ENCODE measurements around the gene CERKL. TPM values are rescaled to one million over a fixed set of nuclear protein-coding genes. Genes with fewer than 3 reads are reported as not detected.

Gene CERKL
- total and polyA plus RNA-seq, 12 donors: 0.03 TPM; not detected in 11

DNA sequence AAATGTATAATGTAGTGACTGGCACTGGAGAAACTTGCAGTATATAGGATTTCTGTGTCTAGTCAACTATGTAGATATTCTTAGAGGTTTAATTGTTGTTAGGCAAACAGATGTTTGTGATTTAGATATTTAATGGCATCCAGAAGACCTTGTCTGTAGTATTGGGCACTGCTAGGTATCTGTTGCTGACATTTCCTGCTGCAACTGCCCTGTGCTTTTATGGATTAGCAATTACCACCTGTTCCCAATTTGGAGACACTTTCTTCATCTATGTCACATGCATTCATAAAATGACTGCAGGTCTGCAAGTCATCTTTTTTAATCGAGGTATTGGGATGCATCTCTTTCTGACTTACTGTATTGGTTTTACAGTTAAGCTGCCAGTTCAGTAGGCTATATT, 128.5 kb downstream of the CERKL start:
- no peaks in the 10 kb centered on the region for H3K27me3 ChIP-seq
- WGBS, 4 donors: 69 to 89% (median 73%) methylated on average over 1 of the region's 1 CpG
- H3K27ac ChIP-seq: no peak overlapping the region
- TF ChIP-seq, protein P1, sequence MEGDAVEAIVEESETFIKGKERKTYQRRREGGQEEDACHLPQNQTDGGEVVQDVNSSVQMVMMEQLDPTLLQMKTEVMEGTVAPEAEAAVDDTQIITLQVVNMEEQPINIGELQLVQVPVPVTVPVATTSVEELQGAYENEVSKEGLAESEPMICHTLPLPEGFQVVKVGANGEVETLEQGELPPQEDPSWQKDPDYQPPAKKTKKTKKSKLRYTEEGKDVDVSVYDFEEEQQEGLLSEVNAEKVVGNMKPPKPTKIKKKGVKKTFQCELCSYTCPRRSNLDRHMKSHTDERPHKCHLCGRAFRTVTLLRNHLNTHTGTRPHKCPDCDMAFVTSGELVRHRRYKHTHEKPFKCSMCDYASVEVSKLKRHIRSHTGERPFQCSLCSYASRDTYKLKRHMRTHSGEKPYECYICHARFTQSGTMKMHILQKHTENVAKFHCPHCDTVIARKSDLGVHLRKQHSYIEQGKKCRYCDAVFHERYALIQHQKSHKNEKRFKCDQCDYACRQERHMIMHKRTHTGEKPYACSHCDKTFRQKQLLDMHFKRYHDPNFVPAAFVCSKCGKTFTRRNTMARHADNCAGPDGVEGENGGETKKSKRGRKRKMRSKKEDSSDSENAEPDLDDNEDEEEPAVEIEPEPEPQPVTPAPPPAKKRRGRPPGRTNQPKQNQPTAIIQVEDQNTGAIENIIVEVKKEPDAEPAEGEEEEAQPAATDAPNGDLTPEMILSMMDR (IDR thresholded peaks at IDR 0.05): no peak
- no peak for TF ChIP-seq POLR2A (IDR thresholded peaks at IDR 0.05)
- no peak overlapping the region for H3K4me3 ChIP-seq
- H3K9me3 ChIP-seq (replicated peaks in 1 of 3): no peaks in the 10 kb centered on the region
- intact Hi-C loops (cut with DNase I): no loop called here
- H3K36me3 ChIP-seq (replicated peaks in 1 of 2): no peaks in the 10 kb centered on the region
- DNase-seq: no peak
- no peaks in the 10 kb centered on the region for H3K4me1 ChIP-seq (replicated peaks in 1 of 2)

DNA sequence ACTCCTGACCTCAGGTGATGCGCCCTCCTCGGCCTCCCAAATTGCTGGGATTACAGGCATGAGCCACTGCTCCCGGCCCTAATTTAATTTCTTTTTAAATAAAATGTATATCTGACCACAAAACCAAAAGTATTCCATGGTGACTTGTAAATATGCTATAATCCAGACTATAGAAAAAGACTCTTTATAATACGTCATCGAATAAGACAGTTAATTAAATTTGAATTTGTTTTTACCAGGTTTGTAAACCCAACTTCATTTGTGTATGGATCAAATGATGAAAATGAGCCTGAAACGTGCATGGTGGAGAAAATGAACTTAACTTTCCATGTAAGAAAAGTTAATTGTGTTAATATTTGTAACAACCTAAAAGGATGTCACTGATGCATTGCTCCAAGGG, 129.8 kb downstream of the CERKL start:
- no peak for TF ChIP-seq POLR2A (IDR thresholded peaks at IDR 0.05)
- TF ChIP-seq, protein P1 (IDR thresholded peaks at IDR 0.05): no peak
- intact Hi-C loops (cut with DNase I): no loop called here
- Histone ChIP-seq H3K4me3 (no peak overlapping the region), H3K9me3 (replicated peaks in 1 of 3) (no peaks in the 10 kb centered on the region), H3K27me3 (no peaks in the 10 kb centered on the region), H3K4me1 (replicated peaks in 1 of 2) (no peaks in the 10 kb centered on the region), H3K36me3 (replicated peaks in 1 of 2) (no peaks in the 10 kb centered on the region), H3K27ac (no peak overlapping the region)
- WGBS, 4 donors: 78 to 85% (median 83%) methylated on average over 6 of the region's 6 CpGs
- DNase-seq: no peak

DNA sequence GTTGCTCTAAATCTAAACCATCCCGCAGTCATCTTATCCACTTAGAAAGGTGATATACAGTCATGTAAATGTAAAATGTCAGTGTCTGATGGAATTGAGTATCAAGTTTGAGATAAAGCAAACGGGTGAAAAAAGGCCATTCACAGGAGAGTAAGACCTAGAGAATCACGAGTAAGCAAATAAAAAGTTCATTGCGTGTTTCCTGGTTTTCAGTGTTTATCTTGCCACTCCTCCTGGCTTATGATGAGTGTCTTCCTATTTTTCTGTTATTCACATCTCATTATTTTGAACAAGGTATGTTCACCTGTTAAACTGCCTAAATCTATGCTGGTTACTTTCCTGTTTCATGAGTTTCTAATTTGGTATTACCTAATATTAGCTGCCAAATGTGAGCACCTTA, 130.9 kb downstream of the CERKL start:
- no peaks in the 10 kb centered on the region for H3K9me3 ChIP-seq (replicated peaks in 1 of 3)
- intact Hi-C loops (cut with DNase I): no loop called here

DNA sequence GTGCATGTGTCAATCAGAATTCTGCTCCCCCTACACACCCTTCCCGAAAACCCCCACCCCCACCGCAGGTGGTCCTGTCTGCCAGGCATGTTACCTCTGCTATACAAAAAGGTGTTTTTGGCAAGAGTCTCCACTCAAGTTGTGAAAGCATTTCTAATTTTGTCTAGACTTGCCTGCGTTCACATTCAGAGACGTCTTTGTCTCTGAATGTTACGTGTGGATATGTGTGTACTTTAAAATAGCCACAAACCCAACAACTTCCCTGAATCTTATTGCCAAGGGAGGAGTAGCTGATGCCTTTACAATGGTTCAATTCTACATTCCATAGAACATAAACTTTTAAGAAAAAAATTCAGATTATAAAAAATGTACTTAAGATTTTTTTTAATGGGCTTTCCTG, 133.1 kb downstream of the CERKL start:
- Histone ChIP-seq H3K36me3 (replicated peaks in 1 of 2) (no peaks in the 10 kb centered on the region), H3K27me3 (no peaks in the 10 kb centered on the region), H3K27ac (no peak overlapping the region), H3K4me1 (replicated peaks in 1 of 2) (no peaks in the 10 kb centered on the region), H3K4me3 (no peak overlapping the region), H3K9me3 (replicated peaks in 1 of 3) (no peaks in the 10 kb centered on the region)
- intact Hi-C loops (cut with DNase I): no loop called here
- 78 to 88% (median 83%) methylated on average over 5 of the region's 5 CpGs for WGBS, 4 donors
- DNase-seq: no peak
- no peak for TF ChIP-seq POLR2A (IDR thresholded peaks at IDR 0.05)
- TF ChIP-seq, protein P1 (IDR thresholded peaks at IDR 0.05): no peak

More for the DNA sequence above, 130.9 kb downstream of the CERKL start:
- Histone ChIP-seq H3K4me1 (replicated peaks in 1 of 2) (no peaks in the 10 kb centered on the region), H3K4me3 (no peak overlapping the region), H3K27me3 (no peaks in the 10 kb centered on the region), H3K27ac (no peak overlapping the region), H3K36me3 (replicated peaks in 1 of 2) (no peaks in the 10 kb centered on the region)
- 70 to 73% (median 72%) methylated on average over 4 of the region's 4 CpGs for WGBS, 4 donors
- DNase-seq: no peak
- TF ChIP-seq POLR2A (IDR thresholded peaks at IDR 0.05): no peak
- TF ChIP-seq, protein P1 (IDR thresholded peaks at IDR 0.05): no peak
